ENCODE results near the gene MMS19.

- TF ChIP-seq, protein P1, sequence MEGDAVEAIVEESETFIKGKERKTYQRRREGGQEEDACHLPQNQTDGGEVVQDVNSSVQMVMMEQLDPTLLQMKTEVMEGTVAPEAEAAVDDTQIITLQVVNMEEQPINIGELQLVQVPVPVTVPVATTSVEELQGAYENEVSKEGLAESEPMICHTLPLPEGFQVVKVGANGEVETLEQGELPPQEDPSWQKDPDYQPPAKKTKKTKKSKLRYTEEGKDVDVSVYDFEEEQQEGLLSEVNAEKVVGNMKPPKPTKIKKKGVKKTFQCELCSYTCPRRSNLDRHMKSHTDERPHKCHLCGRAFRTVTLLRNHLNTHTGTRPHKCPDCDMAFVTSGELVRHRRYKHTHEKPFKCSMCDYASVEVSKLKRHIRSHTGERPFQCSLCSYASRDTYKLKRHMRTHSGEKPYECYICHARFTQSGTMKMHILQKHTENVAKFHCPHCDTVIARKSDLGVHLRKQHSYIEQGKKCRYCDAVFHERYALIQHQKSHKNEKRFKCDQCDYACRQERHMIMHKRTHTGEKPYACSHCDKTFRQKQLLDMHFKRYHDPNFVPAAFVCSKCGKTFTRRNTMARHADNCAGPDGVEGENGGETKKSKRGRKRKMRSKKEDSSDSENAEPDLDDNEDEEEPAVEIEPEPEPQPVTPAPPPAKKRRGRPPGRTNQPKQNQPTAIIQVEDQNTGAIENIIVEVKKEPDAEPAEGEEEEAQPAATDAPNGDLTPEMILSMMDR (IDR thresholded peaks at IDR 0.05): no peak
- no peak for TF ChIP-seq POLR2A (IDR thresholded peaks at IDR 0.05)
Measured at GRCh38 chr10:97503406-97503805, 5.2 kb upstream of the MMS19 start.

All from heart left ventricle (tissue), 13 donors.